H9 (cell line): Measurements from ENCODE around the gene PDE7B. TPM values are rescaled to one million over a fixed set of nuclear protein-coding genes. Genes with fewer than 3 reads are reported as not detected.

Experiments
- DNase-seq: peaks from one replicate; pipeline ENCODE4 v3.0.0-alpha.2; 2017
- H2AFZ ChIP-seq: one replicate; pipeline ENCODE4 v1.6.1; 2013; ENCODE audit warnings: mild to moderate bottlenecking, low read length, control low read depth, moderate library complexity
- H2AK5ac ChIP-seq: 2 replicates; pipeline ENCODE4 v1.6.1; 2013; ENCODE audit warnings: low read length, control low read depth, mixed read lengths; ENCODE audit not compliant: insufficient read length
- H2BK120ac ChIP-seq: one replicate; pipeline ENCODE4 v1.6.1; 2013; ENCODE audit warnings: low read depth, mild to moderate bottlenecking, low read length, control low read depth, inconsistent platforms; ENCODE audit not compliant: poor library complexity, severe bottlenecking
- H2BK12ac ChIP-seq: 2 replicates; pipeline ENCODE4 v1.6.1; 2013; ENCODE audit warnings: low read length, control low read depth, mixed read lengths, low read depth; ENCODE audit not compliant: insufficient read length
- H2BK15ac ChIP-seq: 2 replicates; pipeline ENCODE4 v1.6.1; 2013; ENCODE audit warnings: low read depth, low read length, control low read depth
- H2BK20ac ChIP-seq: one replicate; pipeline ENCODE4 v1.6.1; 2013; ENCODE audit warnings: low read depth, mild to moderate bottlenecking, low read length, control low read depth, inconsistent platforms; ENCODE audit not compliant: poor library complexity, severe bottlenecking
- H2BK5ac ChIP-seq: 2 replicates; pipeline ENCODE4 v1.6.1; 2013; ENCODE audit warnings: low read length, control low read depth, mixed read lengths; ENCODE audit not compliant: insufficient read length
- H3K14ac ChIP-seq: 2 replicates; pipeline ENCODE4 v1.6.1; 2013; ENCODE audit warnings: low read length, control low read depth; ENCODE audit not compliant: insufficient read depth
- H3K18ac ChIP-seq: 2 replicates; pipeline ENCODE4 v1.6.1; 2013; ENCODE audit warnings: low read depth, mild to moderate bottlenecking, mixed read lengths, low read length, control low read depth; ENCODE audit not compliant: insufficient read length
- H3K23ac ChIP-seq: 2 replicates; pipeline ENCODE4 v1.6.1; 2013; ENCODE audit warnings: low read length, control low read depth, mixed read lengths, low read depth; ENCODE audit not compliant: insufficient read length
- H3K23me2 ChIP-seq: 2 replicates; pipeline ENCODE4 v1.6.1; 2013; ENCODE audit warnings: low read depth, mild to moderate bottlenecking, mixed read lengths, low read length, control low read depth; ENCODE audit not compliant: insufficient read length, poor library complexity, severe bottlenecking
- H3K27ac ChIP-seq: 2 replicates; pipeline ENCODE4 v1.5.1; 2013; ENCODE audit warnings: low read length, control low read depth, mixed read lengths, low read depth; ENCODE audit not compliant: insufficient read length
- H3K27me3 ChIP-seq: 2 replicates; pipeline ENCODE4 v1.6.1; 2013; ENCODE audit warnings: low read length, control low read depth, inconsistent platforms; ENCODE audit not compliant: insufficient read depth
- H3K4ac ChIP-seq: 2 replicates; pipeline ENCODE4 v1.6.1; 2013; ENCODE audit warnings: low read depth, mild to moderate bottlenecking, control low read depth, inconsistent platforms, low read length, moderate library complexity
- H3K4me1 ChIP-seq: 2 replicates; pipeline ENCODE4 v1.6.1; 2013; ENCODE audit warnings: low read length, control low read depth, inconsistent platforms; ENCODE audit not compliant: insufficient read depth
- H3K4me2 ChIP-seq: 2 replicates; pipeline ENCODE4 v1.6.1; 2013; ENCODE audit warnings: low read length, control low read depth, mixed read lengths; ENCODE audit not compliant: insufficient read length, insufficient read depth
- H3K56ac ChIP-seq: 2 replicates; pipeline ENCODE4 v1.6.1; 2013; ENCODE audit warnings: low read depth, mild to moderate bottlenecking, mixed read lengths, low read length, control low read depth; ENCODE audit not compliant: insufficient read length
- H3K79me1 ChIP-seq: 2 replicates; pipeline ENCODE4 v1.6.1; 2013; ENCODE audit warnings: low read depth, mild to moderate bottlenecking, moderate library complexity, low read length, control low read depth, inconsistent platforms; ENCODE audit not compliant: insufficient read depth, poor library complexity, severe bottlenecking
- H3K79me2 ChIP-seq: 2 replicates; pipeline ENCODE4 v1.6.1; 2013; ENCODE audit warnings: low read length, control low read depth, inconsistent platforms; ENCODE audit not compliant: insufficient read depth
- H3K9ac ChIP-seq: 2 replicates; pipeline ENCODE4 v1.6.1; 2013; ENCODE audit warnings: low read length, control low read depth, mixed read lengths; ENCODE audit not compliant: insufficient read length; ENCODE audit errors: extremely low read depth
- H3K9me3 ChIP-seq: one replicate; pipeline ENCODE4 v1.6.1; 2013; ENCODE audit warnings: low read depth, low read length, inconsistent platforms; ENCODE audit not compliant: control insufficient read depth
- H3T11ph ChIP-seq: one replicate; pipeline ENCODE4 v1.6.1; 2013; ENCODE audit warnings: mild to moderate bottlenecking, low read length, control low read depth, inconsistent platforms
- H4K20me1 ChIP-seq: one replicate; pipeline ENCODE4 v1.6.1; 2013; ENCODE audit not compliant: control insufficient read depth, insufficient read length, insufficient read depth
- H4K5ac ChIP-seq: 2 replicates; pipeline ENCODE4 v1.6.1; 2013; ENCODE audit warnings: low read depth, mild to moderate bottlenecking, mixed read lengths, low read length, control low read depth; ENCODE audit not compliant: insufficient read length
- H4K8ac ChIP-seq: replicated peaks from 2 replicates; pipeline ENCODE4 v1.6.1; 2013; ENCODE audit warnings: low read length, control low read depth, mixed read lengths, low read depth; ENCODE audit not compliant: insufficient read length
- H4K91ac ChIP-seq: 2 replicates; pipeline ENCODE4 v1.6.1; 2013; ENCODE audit warnings: low read depth, mild to moderate bottlenecking, moderate library complexity, mixed read lengths, low read length, control low read depth; ENCODE audit not compliant: insufficient read length
- H3K27ac Mint-ChIP-seq, 3 experiments: 2 replicates in 2 of 3; 3 replicates in 1 of 3; pipeline ENCODE4 v1.8.0; 2020 to 2021; ENCODE audit warnings: mixed read lengths in 3 of 3, mild to moderate bottlenecking in 1 of 3, moderate library complexity in 1 of 3
- H3K27me3 Mint-ChIP-seq: 2 replicates; pipeline ENCODE4 v1.8.0; 2021; ENCODE audit warnings: low read depth, mild to moderate bottlenecking, moderate library complexity, mixed read lengths
- H3K36me3 Mint-ChIP-seq, 3 experiments: 2 replicates in 2 of 3; 3 replicates in 1 of 3; pipeline ENCODE4 v1.8.0; 2020 to 2021; ENCODE audit warnings: low read depth in 3 of 3, mixed read lengths in 3 of 3; ENCODE audit not compliant: insufficient read depth in 1 of 3
- H3K4me1 Mint-ChIP-seq, 2 experiments: 2 replicates each; pipeline ENCODE4 v1.8.0; 2020; ENCODE audit warnings: mixed read lengths in 2 of 2
- H3K4me3 Mint-ChIP-seq, 2 experiments: 2 replicates in 1 of 2; 3 replicates in 1 of 2; pipeline ENCODE4 v1.8.0; 2020 to 2021; ENCODE audit warnings: mild to moderate bottlenecking in 2 of 2, mixed read lengths in 2 of 2, moderate library complexity in 1 of 2
- H3K9me3 Mint-ChIP-seq, 2 experiments: 2 replicates in 1 of 2; 3 replicates in 1 of 2; pipeline ENCODE4 v1.8.0; 2020; ENCODE audit warnings: mild to moderate bottlenecking in 2 of 2, mixed read lengths in 2 of 2, moderate library complexity in 1 of 2
- CTCF ChIP-seq: fragments of 200-600 bp; sonication (generic); conservative IDR thresholded peaks from 3 replicates; pipeline ENCODE4 v1.8.0; 2021; ENCODE audit warnings: antibody characterized with exemption, mild to moderate bottlenecking
- WGBS: extraction: QIAGEN DNeasy Blood & Tissue Kit; methylation state at CpG from one replicate; pipeline ENCODE4 v1.1.7; 2013; ENCODE audit warnings: missing lambda C conversion rate, low lambda C conversion rate, mixed read lengths; ENCODE audit not compliant: insufficient read length; ENCODE audit errors: extremely low coverage; 5-methylcytosine and 5-hydroxymethylcytosine counted together
- total RNA-seq: library from RNA; stranded (reverse); gene quantifications from 2 replicates; pipeline ENCODE4 v1.2.1, GENCODE V29; 2021

The PDE7B gene
- total RNA-seq, 1 experiment from 2014 or later, result not detected

GRCh38 chr6:135867332-135867731, 15.8 kb downstream of the PDE7B start:
- Histone ChIP-seq H3K23me2 (no peaks in the 10 kb centered on the region), H3K79me2 (no peaks in the 10 kb centered on the region), H3K27me3 (no peaks in the 10 kb centered on the region), H2BK120ac (no peak overlapping the region), H2BK5ac (no peak overlapping the region), H4K8ac (no peak overlapping the region), H2BK15ac (no peak overlapping the region), H2AK5ac (no peak overlapping the region), H3T11ph (no peak overlapping the region), H3K4me2 (no peak overlapping the region), H3K9me3 (no peaks in the 10 kb centered on the region), H2BK12ac (no peak overlapping the region), H3K14ac (no peak overlapping the region), H4K5ac (no peak overlapping the region), H2BK20ac (no peak overlapping the region), H3K9ac (no peak overlapping the region), H3K27ac (no peak overlapping the region), H3K18ac (no peak overlapping the region), H4K20me1 (no peaks in the 10 kb centered on the region), H3K23ac (no peak overlapping the region), H4K91ac (no peak overlapping the region), H3K56ac (no peak overlapping the region), H2AFZ (no peak overlapping the region), H3K79me1 (no peaks in the 10 kb centered on the region), H3K4ac (no peak overlapping the region), H3K4me1 (no peaks in the 10 kb centered on the region; the same call in 1 of the 2 replicates)
- no peak overlapping the region for H3K4me3 Mint-ChIP-seq
- no peak overlapping the region for H3K27ac Mint-ChIP-seq
- no peaks in the 10 kb centered on the region for H3K4me1 Mint-ChIP-seq
- no peaks in the 10 kb centered on the region for H3K27me3 Mint-ChIP-seq
- peaks cover 0 to 5% of the 10 kb centered on the region in 2 experiments; a peak in 2 of 5 replicates for H3K9me3 Mint-ChIP-seq
- H3K36me3 Mint-ChIP-seq, result no peaks in the 10 kb centered on the region
- WGBS, result no CpG with 5 or more reads among the region's 6 CpGs
- no peak for DNase-seq
- no peak for TF ChIP-seq CTCF
